Measurements from ENCODE around the gene MRPS34.

- TF ChIP-seq POLR2AphosphoS5 (IDR thresholded peaks at IDR 0.05) (no peak), POLR2A (IDR thresholded peaks at IDR 0.05; ENCODE audit: low read depth) (no peak)
These were observed 27.6 kb downstream of the MRPS34 start for GRCh38 chr16:1745181-1745899.
